ENCODE measurements around the gene PPHLN1. TPM values are rescaled to one million over a fixed set of nuclear protein-coding genes. Genes with fewer than 3 reads are reported as not detected.

PPHLN1 gene
- polyA plus RNA-seq, 3 donors, result 40.7 to 74.8 (median 68.7) TPM

GRCh38 chr12:42362647-42363260, 36.8 kb downstream of the PPHLN1 start:
- Histone ChIP-seq H3K27me3 (ENCODE audit: control insufficient read depth in 2 of 2, insufficient read depth in 2 of 2, low read length in 2 of 2) (no peaks in the 10 kb centered on the region), H3K4me3 (replicated peaks in 1 of 3; ENCODE audit: low read depth in 2 of 3, low read length in 3 of 3) (no peak overlapping the region), H3K36me3 (replicated peaks in 1 of 2; ENCODE audit: control insufficient read depth in 1 of 2, insufficient read depth in 2 of 2, low read length in 2 of 2) (peaks cover 10 to 14% of the 10 kb centered on the region in 2 donors), H3K9ac (ENCODE audit: insufficient read depth, low read length, poor library complexity, severe bottlenecking) (no peak overlapping the region), H3K4me1 (ENCODE audit: control insufficient read depth in 1 of 2, insufficient read depth in 2 of 2, low read length in 2 of 2) (no peaks in the 10 kb centered on the region), H3K9me3 (replicated peaks in 1 of 2; ENCODE audit: control insufficient read depth in 1 of 2, insufficient read depth in 1 of 2, low read length in 2 of 2) (no peaks in the 10 kb centered on the region), H2AFZ (ENCODE audit: insufficient read depth, low read depth, low read length, poor library complexity, severe bottlenecking) (no peak overlapping the region), H3K27ac (ENCODE audit: low read depth in 1 of 2, low read length in 2 of 2) (no peak overlapping the region), H3K79me2 (ENCODE audit: insufficient read depth, low read length) (peaks cover 3% of the 10 kb centered on the region), H4K20me1 (ENCODE audit: insufficient read depth, low read length) (no peaks in the 10 kb centered on the region), H3K4me2 (replicated peaks; ENCODE audit: extremely low read depth, low read length, poor library complexity, severe bottlenecking) (no peak overlapping the region)
- TF ChIP-seq, protein P1, sequence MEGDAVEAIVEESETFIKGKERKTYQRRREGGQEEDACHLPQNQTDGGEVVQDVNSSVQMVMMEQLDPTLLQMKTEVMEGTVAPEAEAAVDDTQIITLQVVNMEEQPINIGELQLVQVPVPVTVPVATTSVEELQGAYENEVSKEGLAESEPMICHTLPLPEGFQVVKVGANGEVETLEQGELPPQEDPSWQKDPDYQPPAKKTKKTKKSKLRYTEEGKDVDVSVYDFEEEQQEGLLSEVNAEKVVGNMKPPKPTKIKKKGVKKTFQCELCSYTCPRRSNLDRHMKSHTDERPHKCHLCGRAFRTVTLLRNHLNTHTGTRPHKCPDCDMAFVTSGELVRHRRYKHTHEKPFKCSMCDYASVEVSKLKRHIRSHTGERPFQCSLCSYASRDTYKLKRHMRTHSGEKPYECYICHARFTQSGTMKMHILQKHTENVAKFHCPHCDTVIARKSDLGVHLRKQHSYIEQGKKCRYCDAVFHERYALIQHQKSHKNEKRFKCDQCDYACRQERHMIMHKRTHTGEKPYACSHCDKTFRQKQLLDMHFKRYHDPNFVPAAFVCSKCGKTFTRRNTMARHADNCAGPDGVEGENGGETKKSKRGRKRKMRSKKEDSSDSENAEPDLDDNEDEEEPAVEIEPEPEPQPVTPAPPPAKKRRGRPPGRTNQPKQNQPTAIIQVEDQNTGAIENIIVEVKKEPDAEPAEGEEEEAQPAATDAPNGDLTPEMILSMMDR (IDR thresholded peaks at IDR 0.05), result no peak
- Mint-ChIP-seq H3K27me3 (ENCODE audit: low read depth in 3 of 3) (no peaks in the 10 kb centered on the region), H3K9me3 (no peaks in the 10 kb centered on the region), H3K27ac (no peak overlapping the region), H3K36me3 (peaks cover 22 to 26% of the 10 kb centered on the region in 2 donors), H3K4me1 (peaks cover 12% of the 10 kb centered on the region), H3K4me3 (no peak overlapping the region)
- intact Hi-C loops (cut with micrococcal nuclease), result no loop called here
- DNase-seq, result no peak

GRCh38 chr12:42364692-42365091, 38.7 kb downstream of the PPHLN1 start:
- Mint-ChIP-seq H3K4me1 (peaks cover 9% of the 10 kb centered on the region), H3K27me3 (ENCODE audit: low read depth in 3 of 3) (no peaks in the 10 kb centered on the region), H3K36me3 (peaks cover 20 to 23% of the 10 kb centered on the region in 2 donors), H3K9me3 (no peaks in the 10 kb centered on the region), H3K4me3 (no peak overlapping the region), H3K27ac (peak overlapping the region in 1 of 7 donors; percentile 38)
- Histone ChIP-seq H2AFZ (ENCODE audit: insufficient read depth, low read depth, low read length, poor library complexity, severe bottlenecking) (no peak overlapping the region), H3K4me3 (replicated peaks in 1 of 3; ENCODE audit: low read depth in 2 of 3, low read length in 3 of 3) (no peak overlapping the region), H3K27ac (ENCODE audit: low read depth in 1 of 2, low read length in 2 of 2) (no peak overlapping the region), H3K4me2 (replicated peaks; ENCODE audit: extremely low read depth, low read length, poor library complexity, severe bottlenecking) (no peak overlapping the region), H3K36me3 (replicated peaks in 1 of 2; ENCODE audit: control insufficient read depth in 1 of 2, insufficient read depth in 2 of 2, low read length in 2 of 2) (peaks cover 3 to 20% of the 10 kb centered on the region in 2 donors), H3K9ac (ENCODE audit: insufficient read depth, low read length, poor library complexity, severe bottlenecking) (no peak overlapping the region), H3K9me3 (replicated peaks in 1 of 2; ENCODE audit: control insufficient read depth in 1 of 2, insufficient read depth in 1 of 2, low read length in 2 of 2) (no peaks in the 10 kb centered on the region), H4K20me1 (ENCODE audit: insufficient read depth, low read length) (no peaks in the 10 kb centered on the region), H3K79me2 (ENCODE audit: insufficient read depth, low read length) (peaks cover 3% of the 10 kb centered on the region), H3K27me3 (ENCODE audit: control insufficient read depth in 2 of 2, insufficient read depth in 2 of 2, low read length in 2 of 2) (no peaks in the 10 kb centered on the region), H3K4me1 (ENCODE audit: control insufficient read depth in 1 of 2, insufficient read depth in 2 of 2, low read length in 2 of 2) (no peaks in the 10 kb centered on the region)
- intact Hi-C loops (cut with micrococcal nuclease), result loop anchor here in 1 of 2 donors (5.0 kb wide), 1 partner anchor 1087 kb away; no protein-coding TSS in a partner anchor
- 96% methylated on average over 8 of the region's 9 CpGs for WGBS (ENCODE audit: insufficient coverage)
- no peak for DNase-seq
- TF ChIP-seq, protein P1 (IDR thresholded peaks at IDR 0.05), result no peak
